IPS DF 4.7 (cell line): ENCODE data around the gene IRX6.

ENCODE experiments used
- DNase-seq: peaks from one replicate; pipeline ENCODE4 v3.0.0-alpha.2; 2013; ENCODE audit warnings: low spot score; ENCODE audit errors: extremely low read depth

Gene IRX6

DNA sequence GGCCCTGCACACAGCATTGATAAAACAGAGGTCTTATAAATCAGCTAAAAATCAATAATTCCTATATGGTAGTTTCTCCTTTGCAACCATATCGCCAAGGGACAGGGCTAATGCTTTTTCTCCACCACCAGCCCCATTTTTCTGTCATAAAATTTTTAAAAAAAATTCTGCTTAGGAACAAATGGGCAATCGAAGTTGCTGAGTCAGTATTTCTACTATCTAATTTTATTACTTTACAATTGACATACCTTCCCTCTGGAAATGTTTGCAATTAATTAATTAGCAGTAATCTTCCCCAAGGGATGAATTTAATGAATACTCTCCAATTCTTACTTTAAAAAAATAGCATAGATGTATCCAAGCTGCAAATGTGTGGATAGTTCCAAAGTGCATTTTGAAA lies 1.7 kb upstream of the IRX6 start:
- no peak for DNase-seq

DNA sequence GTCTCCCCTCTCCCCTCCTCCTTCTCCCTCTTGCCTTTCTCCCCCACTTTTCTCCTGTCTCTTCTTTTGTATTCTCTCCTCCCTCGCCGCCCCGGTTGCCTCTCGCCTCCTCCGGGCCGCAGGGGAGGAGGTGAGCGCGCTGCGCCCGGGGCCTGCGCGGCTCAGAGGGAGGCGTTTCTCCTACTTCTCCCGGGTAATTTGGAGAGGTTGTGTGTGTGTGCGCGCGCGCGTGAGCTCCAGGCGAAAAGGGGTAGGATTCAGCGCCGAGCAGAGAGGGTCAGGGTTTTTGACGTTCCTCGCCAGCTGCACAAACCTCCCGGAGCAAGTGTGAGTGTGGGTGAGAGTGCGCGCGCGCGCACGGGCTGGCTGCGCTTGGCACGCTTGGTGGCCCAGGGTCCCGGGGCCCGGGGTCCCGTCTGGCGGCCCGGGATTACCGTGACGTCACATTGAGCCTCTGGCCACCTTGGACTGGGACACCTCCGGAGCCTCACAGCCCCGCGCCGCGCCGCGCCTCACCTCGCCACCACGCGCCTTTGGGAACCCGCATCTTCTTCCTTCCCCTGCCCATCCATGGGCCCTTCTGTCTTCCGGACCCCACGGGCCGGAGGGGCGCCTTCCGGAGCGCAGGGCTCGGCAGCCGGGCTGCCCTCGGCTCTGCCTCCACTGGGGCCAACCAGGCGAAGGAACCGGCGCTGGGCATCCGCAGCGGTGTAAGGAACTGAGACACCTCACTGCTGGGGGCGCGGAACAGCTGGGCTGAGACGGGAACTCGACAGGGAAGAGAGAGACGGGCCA lies 479 bp downstream of the IRX6 start:
- no peak for DNase-seq

DNA sequence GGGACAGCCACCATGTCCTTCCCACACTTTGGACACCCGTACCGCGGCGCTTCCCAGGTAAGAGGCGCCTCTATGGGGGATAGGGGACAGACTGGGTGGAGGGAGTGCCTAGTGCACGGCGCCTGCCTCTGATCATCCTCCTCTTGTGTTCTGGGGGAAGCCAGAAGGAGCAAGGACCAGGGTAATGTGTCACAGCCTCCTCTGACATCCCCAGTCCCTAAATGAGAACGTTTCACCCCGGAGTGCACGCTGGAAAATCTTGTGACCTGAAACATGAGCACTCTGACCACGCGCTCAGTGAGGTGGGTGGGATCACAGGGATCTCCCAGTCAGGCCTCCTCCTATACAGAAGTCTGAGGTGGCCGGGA lies 1.1 kb downstream of the IRX6 start:
- no peak for DNase-seq

GRCh38 chr16:55325458-55326109 lies 1.6 kb downstream of the IRX6 start:
- no peak for DNase-seq

GRCh38 chr16:55326261-55327092 lies 2.5 kb downstream of the IRX6 start:
- DNase-seq: no peak

- DNase-seq: no peak
Measured at GRCh38 chr16:55328611-55329569, 4.9 kb downstream of the IRX6 start.

GRCh38 chr16:55329791-55330428 lies 5.9 kb downstream of the IRX6 start:
- no peak for DNase-seq

DNA sequence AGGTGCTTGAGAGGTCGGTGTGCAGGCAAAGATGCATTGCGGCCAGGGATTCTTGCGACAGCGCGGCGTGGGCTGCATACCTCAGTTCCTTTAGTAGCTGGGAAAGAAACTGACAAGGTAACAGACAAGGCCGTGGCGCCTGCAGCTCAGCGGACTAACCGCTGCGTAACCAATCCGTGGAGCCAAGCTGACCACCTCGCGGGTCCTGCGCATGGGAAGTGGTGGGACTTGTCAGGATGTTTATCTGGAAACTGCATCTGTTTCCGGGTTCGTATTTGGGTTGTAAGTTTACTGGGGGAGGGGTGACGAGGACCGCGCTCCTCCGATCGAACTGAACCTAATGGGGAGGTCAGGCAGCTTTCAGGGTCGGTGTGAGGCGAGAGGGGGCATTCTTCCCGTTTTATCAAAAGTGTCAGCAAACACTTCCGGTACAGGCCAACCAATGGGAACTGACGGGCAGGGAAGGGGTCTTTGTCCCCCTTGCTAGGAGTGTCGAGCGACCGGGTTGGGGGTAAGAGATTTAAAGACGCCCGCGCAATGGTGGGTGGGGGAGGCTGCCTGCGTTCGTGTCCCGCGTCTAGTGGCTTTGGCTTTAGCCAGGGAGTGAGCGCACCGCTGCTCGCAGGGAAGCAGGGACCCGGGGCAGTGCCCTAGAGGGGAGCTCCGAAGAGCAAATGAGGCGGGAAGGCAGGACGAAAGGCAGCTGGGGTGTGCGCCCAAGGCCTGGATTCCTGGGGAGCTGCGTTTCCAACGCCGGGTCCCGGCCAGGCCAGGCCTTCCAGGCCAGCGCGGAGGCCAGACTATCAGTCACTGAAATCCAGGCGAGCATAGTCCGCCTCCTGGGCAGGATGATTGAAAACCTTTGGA lies 7.0 kb downstream of the IRX6 start:
- DNase-seq: no peak

DNA sequence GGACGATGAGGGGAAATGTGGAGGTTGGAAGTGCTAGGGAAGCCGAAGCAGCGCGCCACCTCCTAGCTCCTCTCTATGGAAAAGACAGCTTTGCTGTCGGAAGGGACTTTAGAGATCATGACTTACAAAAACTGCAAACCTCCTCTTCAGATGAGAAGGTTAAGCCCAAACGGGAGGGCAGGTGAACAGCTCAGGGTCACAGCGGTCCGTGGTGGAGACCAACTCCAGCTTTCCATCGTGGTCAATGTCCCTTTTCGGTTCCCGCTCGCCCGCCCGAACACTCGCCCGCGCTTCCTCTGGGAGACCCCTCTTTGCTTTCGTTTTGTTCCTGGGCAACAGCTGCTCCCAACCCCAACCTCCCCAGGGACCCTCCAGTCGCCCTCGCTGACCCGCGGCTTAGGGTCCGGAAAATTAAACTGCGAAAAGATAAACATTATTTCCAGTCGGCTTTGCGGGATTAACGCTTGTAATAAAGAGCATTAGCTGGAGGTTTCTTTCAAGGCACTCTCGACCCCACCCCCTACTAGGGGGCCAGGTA lies 7.7 kb downstream of the IRX6 start:
- DNase-seq: no peak

DNA sequence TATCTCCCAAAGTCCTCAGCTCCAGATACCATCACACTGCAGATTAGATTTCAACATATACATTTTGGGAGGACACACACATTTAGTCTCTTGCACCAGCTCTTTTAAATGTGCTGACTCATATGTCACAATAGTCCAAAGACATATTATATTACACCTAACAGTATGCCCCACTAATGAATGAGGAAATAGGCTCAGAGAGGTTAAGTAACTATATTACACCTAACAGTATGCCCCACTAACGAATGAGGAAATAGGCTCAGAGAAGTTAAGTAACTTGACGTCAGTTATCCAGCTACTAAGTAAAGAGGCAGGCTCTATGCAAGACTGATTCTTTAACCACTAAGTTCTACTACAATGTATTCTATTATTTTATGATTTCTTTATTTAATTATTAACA lies 9.7 kb downstream of the IRX6 start:
- no peak for DNase-seq

GRCh38 chr16:55338646-55339045 lies 14.6 kb downstream of the IRX6 start:
- no peak for DNase-seq

GRCh38 chr16:55340445-55340844 lies 16.4 kb downstream of the IRX6 start:
- DNase-seq: no peak

GRCh38 chr16:55341681-55342080 lies 17.7 kb downstream of the IRX6 start:
- DNase-seq: no peak

GRCh38 chr16:55346475-55346874 lies 22.5 kb downstream of the IRX6 start:
- no peak for DNase-seq

GRCh38 chr16:55349867-55350266 lies 25.9 kb downstream of the IRX6 start:
- DNase-seq: no peak

- DNase-seq: no peak
Measured at GRCh38 chr16:55350984-55351383, 27.0 kb downstream of the IRX6 start.

GRCh38 chr16:55351936-55352335 lies 27.9 kb downstream of the IRX6 start:
- DNase-seq: no peak

- DNase-seq: no peak
Measured at GRCh38 chr16:55357241-55357640, 33.2 kb downstream of the IRX6 start.

- no peak for DNase-seq
Measured at GRCh38 chr16:55359946-55360345, 35.9 kb downstream of the IRX6 start.
